HL-60 (cell line): ENCODE data around the gene NIN.

Experiments used
- DNase-seq, 2 experiments: peaks; one replicate each; pipeline ENCODE4 v3.0.0-alpha.2; 2010 to 2020; ENCODE audit warnings: low read depth in 1 of 2, low spot score in 1 of 2
- H3K27ac ChIP-seq: fragments of 250-450 bp; sonication (Bioruptor Pico); replicated peaks from 2 replicates; pipeline ENCODE4 v1.5.1; 2020; ENCODE audit warnings: mild to moderate bottlenecking, moderate library complexity
- H3K27me3 ChIP-seq: fragments of 250-450 bp; sonication (Bioruptor Pico); 2 replicates; pipeline ENCODE4 v1.5.1; 2021; ENCODE audit warnings: mild to moderate bottlenecking, moderate library complexity; ENCODE audit not compliant: insufficient read depth, poor library complexity, severe bottlenecking
- H3K4me3 ChIP-seq: replicated peaks from 2 replicates; pipeline ENCODE4 v1.5.1; 2011; ENCODE audit warnings: mild to moderate bottlenecking, control low read depth, low read length; ENCODE audit not compliant: insufficient read depth
- GABPA ChIP-seq: IDR thresholded peaks from 2 replicates; pipeline ENCODE4 v1.6.1; 2012; ENCODE audit warnings: low read depth
- POLR2AphosphoS5 ChIP-seq: IDR thresholded peaks from 2 replicates; pipeline ENCODE4 v1.6.1; 2012; ENCODE audit warnings: low read depth
- SPI1 ChIP-seq: IDR thresholded peaks from 2 replicates; pipeline ENCODE4 v1.6.1; 2012; ENCODE audit warnings: low read depth, mild to moderate bottlenecking, borderline replicate concordance
- TF ChIP-seq, protein P1 (sequence below): IDR thresholded peaks from one replicate; pipeline ENCODE4 v1.5.1; 2011; ENCODE audit warnings: low read length, control low read depth, inconsistent platforms; ENCODE audit not compliant: insufficient read depth
- TF ChIP-seq, protein P2 (sequence below): IDR thresholded peaks from 2 replicates; pipeline ENCODE4 v1.6.1; 2012; ENCODE audit warnings: low read depth; ENCODE audit not compliant: insufficient replicate concordance

The NIN gene

DNA sequence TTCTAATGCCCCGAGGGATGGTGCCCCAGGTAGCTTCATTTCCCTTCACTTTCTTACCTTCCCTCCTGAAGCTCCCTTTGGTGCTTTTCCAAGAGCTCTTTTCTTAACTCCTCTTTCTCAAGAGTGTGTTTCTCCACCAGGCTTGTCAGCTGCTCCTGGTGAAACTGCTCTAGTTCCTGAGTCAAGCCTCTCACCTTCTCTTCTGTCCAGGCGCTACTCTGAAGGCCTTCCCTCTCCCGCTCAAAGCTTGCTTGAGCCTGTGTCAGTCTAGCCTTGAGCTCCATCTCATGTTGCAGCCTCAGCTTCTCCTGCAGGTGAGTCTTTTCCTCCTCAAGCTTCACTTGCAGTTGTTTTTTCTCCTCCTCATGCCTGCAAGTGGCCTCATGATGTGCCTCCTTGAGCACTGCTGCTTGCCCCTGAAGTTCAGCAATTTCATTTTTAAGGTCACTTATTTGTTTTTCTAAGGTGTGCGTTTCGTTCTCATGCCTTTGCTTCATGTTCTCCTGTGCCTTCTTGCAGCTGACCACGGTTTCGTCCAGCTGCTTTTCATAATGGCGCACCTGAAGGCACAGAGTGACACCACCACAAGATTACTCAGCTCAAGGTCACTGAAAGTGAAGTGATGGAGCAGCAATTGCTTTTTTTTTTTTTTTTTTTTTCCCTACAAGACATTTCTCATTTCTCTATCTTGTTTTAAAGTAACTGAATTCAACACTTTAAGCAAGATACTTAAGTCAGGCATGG lies 71.0 kb downstream of the NIN start:
- no peak overlapping the region for H3K4me3 ChIP-seq
- TF ChIP-seq POLR2AphosphoS5, result no peak
- TF ChIP-seq GABPA, result no peak
- TF ChIP-seq SPI1, result no peak
- TF ChIP-seq, protein P1, sequence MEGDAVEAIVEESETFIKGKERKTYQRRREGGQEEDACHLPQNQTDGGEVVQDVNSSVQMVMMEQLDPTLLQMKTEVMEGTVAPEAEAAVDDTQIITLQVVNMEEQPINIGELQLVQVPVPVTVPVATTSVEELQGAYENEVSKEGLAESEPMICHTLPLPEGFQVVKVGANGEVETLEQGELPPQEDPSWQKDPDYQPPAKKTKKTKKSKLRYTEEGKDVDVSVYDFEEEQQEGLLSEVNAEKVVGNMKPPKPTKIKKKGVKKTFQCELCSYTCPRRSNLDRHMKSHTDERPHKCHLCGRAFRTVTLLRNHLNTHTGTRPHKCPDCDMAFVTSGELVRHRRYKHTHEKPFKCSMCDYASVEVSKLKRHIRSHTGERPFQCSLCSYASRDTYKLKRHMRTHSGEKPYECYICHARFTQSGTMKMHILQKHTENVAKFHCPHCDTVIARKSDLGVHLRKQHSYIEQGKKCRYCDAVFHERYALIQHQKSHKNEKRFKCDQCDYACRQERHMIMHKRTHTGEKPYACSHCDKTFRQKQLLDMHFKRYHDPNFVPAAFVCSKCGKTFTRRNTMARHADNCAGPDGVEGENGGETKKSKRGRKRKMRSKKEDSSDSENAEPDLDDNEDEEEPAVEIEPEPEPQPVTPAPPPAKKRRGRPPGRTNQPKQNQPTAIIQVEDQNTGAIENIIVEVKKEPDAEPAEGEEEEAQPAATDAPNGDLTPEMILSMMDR, result no peak
- TF ChIP-seq, protein P2, sequence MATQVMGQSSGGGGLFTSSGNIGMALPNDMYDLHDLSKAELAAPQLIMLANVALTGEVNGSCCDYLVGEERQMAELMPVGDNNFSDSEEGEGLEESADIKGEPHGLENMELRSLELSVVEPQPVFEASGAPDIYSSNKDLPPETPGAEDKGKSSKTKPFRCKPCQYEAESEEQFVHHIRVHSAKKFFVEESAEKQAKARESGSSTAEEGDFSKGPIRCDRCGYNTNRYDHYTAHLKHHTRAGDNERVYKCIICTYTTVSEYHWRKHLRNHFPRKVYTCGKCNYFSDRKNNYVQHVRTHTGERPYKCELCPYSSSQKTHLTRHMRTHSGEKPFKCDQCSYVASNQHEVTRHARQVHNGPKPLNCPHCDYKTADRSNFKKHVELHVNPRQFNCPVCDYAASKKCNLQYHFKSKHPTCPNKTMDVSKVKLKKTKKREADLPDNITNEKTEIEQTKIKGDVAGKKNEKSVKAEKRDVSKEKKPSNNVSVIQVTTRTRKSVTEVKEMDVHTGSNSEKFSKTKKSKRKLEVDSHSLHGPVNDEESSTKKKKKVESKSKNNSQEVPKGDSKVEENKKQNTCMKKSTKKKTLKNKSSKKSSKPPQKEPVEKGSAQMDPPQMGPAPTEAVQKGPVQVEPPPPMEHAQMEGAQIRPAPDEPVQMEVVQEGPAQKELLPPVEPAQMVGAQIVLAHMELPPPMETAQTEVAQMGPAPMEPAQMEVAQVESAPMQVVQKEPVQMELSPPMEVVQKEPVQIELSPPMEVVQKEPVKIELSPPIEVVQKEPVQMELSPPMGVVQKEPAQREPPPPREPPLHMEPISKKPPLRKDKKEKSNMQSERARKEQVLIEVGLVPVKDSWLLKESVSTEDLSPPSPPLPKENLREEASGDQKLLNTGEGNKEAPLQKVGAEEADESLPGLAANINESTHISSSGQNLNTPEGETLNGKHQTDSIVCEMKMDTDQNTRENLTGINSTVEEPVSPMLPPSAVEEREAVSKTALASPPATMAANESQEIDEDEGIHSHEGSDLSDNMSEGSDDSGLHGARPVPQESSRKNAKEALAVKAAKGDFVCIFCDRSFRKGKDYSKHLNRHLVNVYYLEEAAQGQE, result no peak
- no peak overlapping the region for H3K27ac ChIP-seq
- H3K27me3 ChIP-seq, result no peaks in the 10 kb centered on the region
- DNase-seq, result no peak

DNA sequence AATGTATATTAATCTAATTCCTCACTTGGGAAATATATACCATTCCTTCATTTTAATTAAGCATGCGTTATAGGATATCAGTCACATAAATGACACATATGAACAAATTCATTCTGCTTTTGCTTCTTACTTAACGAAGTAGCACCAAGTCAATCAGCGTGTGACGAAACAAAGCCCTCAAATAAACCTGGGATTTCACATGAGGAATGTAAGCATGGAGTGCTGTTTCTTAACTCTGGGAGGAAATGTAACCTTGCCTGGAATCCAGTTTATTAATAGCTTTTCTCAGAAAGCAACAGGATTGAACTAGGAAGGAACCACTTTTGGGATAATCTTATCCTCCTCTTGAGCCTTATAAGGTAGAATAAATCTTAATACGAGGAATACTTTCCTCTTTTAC lies 72.0 kb downstream of the NIN start:
- no peak for DNase-seq
- TF ChIP-seq, protein P1, result no peak
- TF ChIP-seq GABPA, result no peak
- no peak for TF ChIP-seq POLR2AphosphoS5
- TF ChIP-seq, protein P2, result no peak
- no peak for TF ChIP-seq SPI1

DNA sequence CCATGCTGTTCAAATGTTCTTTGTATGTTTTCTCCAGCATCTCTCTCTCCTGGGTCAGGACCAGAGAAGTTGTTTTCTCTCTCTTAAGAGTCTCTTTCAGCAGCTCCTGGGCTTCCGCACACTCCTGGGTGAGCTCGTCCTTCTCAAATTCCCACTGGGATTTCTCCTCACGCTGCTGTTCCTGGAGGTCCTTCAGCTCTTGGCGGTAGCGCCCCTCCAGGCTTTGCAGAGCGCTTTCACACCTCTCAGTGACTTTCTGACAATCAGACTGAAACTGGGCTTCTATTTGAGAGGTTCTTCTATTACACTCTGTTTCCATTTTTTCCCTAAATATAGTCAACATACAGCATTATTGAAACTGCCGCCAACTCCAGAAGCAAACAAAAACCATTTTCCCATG lies 72.7 kb downstream of the NIN start:
- DNase-seq, result no peak
- no peak overlapping the region for H3K27ac ChIP-seq
- TF ChIP-seq, protein P1, result no peak
- TF ChIP-seq, protein P2, result no peak
- TF ChIP-seq POLR2AphosphoS5, result no peak
- TF ChIP-seq SPI1, result no peak
- TF ChIP-seq GABPA, result no peak
- no peaks in the 10 kb centered on the region for H3K27me3 ChIP-seq
- no peak overlapping the region for H3K4me3 ChIP-seq

More for the DNA sequence above, 72.0 kb downstream of the NIN start:
- Histone ChIP-seq H3K27me3 (no peaks in the 10 kb centered on the region), H3K4me3 (no peak overlapping the region), H3K27ac (no peak overlapping the region)
